ENCODE data around the gene MACROD2.
"Not testable (repeated sequence)": the region's sequence is repeated elsewhere in the genome, so short reads cannot be mapped to it uniquely, and the experiment has no call there.

Gene MACROD2

DNA sequence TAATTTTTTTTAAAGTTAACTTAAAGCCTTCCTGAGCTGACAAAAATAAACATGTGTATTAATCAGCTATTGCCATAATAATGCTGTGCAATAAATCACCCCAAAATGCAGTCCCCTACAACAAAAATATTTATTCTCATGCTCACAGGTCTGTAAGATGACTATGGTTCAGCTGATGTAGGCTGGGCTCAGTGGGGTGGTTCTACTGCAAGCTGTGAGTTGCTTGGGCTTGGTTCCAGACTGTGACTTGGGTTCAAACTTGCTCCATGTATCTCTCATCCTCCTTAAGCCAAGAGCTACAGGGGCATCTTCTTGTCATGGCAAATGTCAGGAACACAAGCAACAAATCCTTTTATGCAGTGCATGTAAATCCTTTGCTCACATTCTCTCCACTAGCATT lies 1933.6 kb downstream of the MACROD2 start:
- in situ Hi-C loops (cut with HindIII; ENCODE audit: low sequenced_read_pairs), result no loop called here

DNA sequence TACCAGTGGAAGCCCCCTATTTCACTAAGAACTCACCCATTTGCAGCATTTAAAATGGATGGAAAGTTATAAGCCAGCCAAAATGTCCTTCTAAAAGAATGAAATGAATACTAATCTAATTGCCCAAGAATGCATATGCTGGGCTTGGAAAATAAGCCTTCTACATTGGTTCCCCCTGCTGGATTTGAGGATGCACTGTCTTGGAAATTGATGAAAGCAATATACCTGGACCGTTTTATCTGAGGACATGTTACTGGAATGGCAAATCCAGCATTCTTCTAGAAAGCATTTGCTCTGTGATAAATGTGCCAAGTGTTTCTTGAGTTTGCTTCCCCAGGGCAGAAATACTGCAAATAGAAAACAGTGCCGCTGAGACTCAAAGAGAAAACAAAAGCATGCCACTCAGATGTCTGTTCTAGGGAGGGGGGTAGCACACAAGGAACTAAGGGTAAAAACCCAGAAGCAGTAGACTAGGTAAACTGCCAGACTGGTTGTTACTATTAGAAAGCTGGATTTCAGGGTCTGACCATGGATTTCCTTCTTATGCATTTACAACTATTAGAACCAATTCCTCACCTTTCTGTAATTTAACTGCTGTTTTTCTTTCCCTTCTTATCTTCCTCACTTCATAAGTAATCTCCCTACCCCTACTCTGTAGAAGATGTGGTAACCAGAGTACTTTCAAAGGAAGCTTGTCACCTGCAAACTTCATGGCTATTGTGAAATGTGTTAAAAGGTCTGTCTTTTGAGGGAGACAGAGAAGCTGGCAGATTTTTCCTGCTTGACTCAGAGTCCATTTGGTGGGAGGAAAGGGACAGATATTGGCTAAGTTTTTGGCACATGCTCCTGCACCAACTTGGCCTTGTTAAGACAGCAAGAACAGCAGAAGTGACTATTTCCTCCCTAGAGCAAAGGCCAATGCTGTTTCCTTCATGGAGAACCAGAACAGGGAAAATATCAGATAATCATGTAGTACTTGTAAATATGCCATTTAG lies 1935.3 kb downstream of the MACROD2 start:
- in situ Hi-C loops (cut with HindIII; ENCODE audit: low sequenced_read_pairs), result no loop called here

DNA sequence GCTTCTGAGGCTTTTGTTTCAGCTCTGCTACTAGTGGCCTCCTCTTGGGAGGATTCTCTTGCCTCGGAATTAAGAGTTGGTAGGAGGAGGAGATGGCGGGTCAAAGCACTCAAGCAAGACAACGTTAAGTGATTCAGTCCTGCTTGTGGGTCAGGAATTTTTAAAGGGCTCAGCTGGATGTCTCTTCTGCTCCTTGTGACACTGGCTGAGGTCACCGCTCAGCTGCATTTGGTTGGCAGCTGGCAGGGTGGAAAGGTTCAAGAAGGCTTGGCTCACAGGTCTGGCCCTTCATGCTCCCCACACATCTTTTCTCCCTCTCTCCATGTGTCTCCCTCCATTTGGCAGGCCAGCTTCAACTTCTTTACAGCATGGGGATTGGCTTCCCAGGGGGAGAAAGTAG lies 1936.6 kb downstream of the MACROD2 start:
- in situ Hi-C loops (cut with HindIII; ENCODE audit: low sequenced_read_pairs), result no loop called here

DNA sequence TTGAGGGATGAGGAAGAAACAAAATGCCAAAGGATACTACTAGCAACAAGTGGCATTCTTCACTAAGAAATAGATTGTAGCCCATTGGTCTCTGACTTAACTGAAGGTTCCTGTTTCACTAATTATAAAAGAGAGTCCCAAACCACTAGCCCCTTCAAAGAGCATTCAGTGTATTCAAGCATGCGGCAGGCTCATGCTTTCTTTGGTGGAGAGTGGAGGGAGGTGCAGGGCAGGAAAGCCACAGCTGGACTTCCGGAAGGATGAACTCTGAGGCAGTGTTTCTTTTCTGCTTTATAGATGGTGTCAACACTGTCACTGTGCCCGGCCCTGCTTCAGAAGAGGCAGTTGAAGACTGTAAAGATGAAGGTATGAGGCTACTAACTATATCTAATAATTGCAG lies 1941.9 kb downstream of the MACROD2 start:
- in situ Hi-C loops (cut with HindIII; ENCODE audit: low sequenced_read_pairs), result no loop called here

DNA sequence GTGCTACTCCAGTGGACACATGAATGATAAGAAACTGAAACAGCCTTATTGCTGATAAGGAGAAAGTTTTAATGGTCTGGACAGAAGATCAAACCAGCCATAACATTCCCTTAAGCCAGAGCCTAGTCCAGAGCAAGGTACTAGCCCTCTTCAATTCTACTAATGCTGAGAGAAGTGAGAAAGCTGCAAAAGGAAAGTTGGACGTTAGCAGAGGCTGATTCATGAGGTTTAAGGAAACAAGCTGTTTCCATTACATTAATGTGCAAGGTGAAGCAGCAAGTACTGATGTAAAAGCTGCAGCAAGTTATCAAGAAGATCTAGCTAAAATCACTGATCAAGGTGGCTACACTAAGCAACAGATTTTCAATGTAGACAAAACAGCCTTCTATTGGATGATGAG lies 1943.5 kb downstream of the MACROD2 start:
- in situ Hi-C loops (cut with HindIII; ENCODE audit: low sequenced_read_pairs), result no loop called here

DNA sequence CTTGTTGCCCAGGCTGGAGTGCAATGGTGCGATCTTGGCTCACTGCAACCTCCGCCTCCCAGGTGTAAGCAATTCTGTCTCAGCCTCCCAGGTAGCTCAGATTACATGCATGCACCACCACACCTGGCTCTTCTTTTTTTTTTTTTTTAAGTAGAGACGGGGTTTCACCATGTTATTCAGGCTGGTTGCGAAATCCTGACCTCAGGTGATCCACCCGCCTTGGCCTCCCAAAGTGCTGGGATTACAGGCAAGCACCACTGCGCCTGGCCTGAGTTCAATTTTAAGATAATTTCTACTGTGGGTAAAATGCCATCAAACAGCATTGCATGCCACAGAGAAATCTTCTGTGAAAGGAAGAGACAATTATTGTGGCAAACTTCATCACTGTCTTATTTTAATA lies 1944.8 kb downstream of the MACROD2 start:
- in situ Hi-C loops (cut with HindIII; ENCODE audit: low sequenced_read_pairs), result no loop called here

DNA sequence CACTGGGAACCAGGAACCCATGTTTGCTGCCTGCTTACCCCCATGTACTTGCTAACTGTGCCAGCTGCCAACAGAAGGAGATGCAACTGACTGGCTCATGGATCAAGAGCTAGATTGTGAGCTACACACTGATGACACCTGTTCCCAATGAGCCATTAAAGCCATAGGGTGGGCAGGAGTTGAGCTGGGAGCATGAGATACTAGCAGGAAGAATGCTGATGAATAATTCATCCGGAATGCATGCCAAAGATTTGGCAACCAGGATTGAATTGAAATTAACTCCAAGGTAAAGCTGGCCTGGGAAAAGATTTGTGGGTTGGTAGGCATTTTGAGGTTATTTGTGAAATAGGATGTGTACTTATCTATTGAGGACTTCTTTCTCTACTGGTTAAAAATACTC lies 1946.8 kb downstream of the MACROD2 start:
- in situ Hi-C loops (cut with HindIII; ENCODE audit: low sequenced_read_pairs), result no loop called here

DNA sequence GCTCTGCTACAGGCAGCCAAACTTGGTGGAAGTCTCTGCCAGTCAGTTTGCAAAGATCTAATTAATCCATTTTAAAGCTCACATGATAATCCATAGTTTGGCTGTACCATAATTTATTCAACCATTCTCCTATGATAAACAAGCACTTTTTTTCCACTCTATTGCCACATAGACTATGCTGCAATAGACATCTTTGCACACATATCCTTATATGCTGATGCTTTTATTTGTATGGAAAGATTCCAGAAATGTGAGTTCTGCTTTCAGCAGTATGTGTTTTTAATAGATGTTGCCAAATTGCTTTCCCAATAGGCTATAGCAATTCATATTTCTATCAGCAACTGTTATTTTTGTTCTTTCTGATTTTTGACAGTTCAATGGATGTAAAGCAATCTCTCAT lies 1950.0 kb downstream of the MACROD2 start:
- in situ Hi-C loops (cut with HindIII; ENCODE audit: low sequenced_read_pairs), result no loop called here

DNA sequence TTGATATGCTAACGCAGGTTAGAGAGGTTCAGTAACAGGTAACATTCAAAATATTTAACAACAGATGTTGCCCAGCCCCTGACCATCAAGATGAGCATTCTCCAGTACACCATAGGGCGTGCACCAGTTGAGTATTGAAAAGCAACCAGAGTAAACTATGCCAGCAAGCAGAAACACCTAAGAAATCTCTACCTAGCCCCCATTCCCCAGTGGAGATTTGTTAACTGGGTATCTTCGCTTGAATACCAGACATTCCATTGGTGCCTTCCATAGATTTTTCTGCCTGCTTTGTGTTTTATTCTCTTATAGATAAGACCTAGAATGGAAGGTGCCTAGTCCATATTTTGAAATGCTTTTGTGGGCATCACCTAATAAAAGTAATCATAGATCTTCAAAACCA lies 1954.1 kb downstream of the MACROD2 start:
- in situ Hi-C loops (cut with HindIII; ENCODE audit: low sequenced_read_pairs), result no loop called here

DNA sequence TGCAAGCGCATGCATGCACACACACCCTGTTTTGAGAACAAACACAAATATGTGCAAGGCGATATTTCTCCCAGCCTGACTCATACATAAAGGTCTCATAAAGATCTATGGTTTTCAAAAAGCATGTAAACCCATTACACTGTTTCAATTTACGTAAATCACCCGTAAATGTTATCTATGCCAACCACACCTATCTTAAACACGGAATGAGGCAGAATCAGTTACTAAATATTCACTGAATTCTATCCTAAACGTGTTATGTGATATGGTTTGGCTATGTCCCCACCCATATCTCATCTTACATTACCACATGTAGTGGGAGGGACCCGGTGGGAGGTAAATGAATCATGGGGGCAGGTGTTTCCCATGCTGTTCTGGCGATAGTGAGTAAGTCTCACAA lies 1956.3 kb downstream of the MACROD2 start:
- in situ Hi-C loops (cut with HindIII; ENCODE audit: low sequenced_read_pairs), result no loop called here

DNA sequence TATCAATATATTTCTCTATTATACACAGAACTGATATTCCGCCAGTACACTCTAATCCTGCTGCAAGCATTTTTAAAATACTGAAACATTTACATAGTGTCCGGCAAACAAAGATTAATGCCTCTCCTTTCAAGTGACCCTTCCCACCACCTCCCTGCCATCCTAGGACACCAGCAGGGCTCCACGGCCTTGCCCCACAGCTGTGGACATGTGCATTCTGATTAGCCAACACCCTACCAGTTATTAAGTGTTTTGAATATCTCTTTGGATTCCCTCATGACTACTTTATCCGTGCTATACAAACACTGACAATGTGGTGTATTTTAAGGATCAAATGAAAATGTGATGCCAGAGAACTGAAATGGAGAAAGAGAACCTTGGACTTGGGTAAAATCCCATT lies 1962.8 kb downstream of the MACROD2 start:
- in situ Hi-C loops (cut with HindIII; ENCODE audit: low sequenced_read_pairs), result no loop called here

DNA sequence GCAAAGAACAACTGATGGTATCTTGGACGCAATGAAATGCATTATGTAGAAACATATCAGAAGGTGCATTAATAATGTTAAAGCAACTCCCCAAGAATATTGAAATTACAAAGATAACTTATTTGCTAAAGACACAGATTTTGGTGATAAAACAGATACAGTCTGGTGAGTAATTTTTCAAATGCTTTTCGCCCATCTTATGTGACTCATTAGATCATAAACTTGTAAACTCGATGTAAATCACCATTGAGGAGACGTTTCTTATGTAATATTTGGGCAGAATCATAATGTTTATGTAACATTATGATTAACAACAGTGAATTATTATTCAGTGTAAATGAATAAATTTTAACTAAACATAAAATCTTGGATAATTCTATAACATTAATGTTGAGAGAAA lies 1969.8 kb downstream of the MACROD2 start:
- in situ Hi-C loops (cut with HindIII; ENCODE audit: low sequenced_read_pairs), result no loop called here

DNA sequence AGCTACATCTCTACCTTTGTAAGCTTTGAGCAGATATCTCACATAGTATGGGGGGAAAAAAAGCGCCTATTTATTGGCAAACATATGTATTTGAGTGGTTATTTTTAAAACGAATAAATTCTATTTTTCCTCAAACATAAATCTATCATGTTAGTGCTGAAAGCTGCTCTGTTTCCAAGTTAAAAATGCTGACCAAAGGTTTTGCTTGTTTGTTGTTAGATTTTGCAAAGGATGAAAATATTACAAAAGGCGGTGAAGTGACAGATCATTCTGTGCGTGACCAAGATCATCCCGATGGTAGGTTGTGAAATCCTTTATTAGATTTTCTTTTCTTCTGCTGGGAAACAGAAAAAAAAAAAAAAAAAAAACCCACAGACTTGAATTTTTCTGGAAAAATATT lies 1972.0 kb downstream of the MACROD2 start:
- in situ Hi-C loops (cut with HindIII; ENCODE audit: low sequenced_read_pairs), result no loop called here

DNA sequence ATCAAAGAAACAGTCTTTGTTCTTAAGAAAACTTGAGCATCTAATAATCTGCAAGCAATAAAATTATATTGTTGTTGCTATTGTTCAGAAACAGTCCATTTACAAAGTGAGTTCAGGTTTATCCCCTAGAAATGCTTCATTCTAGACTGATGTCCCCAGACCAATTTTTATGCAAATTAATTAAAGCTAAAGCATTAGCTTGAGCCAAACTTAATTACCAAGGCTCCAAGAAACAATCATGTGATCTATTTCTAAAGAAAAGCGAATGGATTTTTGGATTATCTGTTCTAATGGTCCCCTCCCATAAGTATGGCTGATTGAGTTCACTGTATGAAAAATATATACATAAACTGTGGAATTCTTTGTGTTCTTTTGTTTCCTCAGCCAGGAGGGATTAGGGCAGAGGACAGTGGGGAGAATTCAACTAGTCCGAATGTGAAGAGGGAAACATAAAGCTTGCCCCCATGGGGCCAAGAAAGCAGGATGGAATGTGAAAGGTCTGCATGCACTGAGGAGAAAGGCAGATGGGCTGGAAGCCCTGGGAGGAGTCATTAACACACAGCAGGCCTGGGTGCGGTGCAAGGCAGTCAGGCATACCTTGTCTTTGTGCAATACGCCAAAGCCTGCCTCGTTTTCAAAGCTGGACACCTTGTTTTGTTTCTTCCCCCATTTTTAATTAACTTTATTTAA lies 1980.9 kb downstream of the MACROD2 start:
- in situ Hi-C loops (cut with HindIII; ENCODE audit: low sequenced_read_pairs), result no loop called here

DNA sequence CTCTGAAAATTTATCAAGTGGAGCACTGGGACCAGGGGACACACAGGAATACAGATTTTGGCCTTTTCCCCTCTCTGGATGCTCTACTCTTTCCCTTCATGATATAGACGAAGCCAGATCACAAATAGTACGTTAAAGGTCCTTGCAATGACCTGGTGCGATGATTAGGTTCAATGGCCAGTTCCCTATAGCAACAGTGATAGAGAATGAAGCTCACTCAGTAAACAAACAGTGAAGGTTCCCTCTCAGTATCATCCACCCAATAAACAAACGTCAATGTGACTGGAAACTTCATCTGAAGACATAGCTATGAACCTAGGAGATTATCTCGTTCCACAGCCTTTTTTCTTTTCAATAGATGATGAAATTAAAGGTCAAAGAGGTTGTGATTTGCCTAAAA lies 1981.7 kb downstream of the MACROD2 start:
- in situ Hi-C loops (cut with HindIII; ENCODE audit: low sequenced_read_pairs), result no loop called here

DNA sequence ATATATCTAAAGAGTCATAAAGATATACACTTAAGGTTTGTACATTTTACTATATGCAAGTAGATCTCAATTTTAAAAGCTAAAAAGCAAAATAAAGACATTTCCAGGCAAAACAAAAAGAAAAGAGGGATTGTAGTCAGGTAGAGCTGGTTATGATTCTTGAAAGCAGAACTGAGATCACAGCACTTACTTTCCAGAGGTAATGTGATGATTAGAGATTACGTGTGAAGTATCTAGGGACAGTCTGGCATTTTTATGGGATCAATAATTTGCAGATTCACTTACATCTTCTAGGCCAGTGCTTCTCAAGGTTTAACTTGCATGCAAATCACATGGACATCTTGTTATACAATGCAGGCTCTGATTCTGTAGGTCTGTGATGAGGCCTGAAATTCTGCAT lies 1982.4 kb downstream of the MACROD2 start:
- in situ Hi-C loops (cut with HindIII; ENCODE audit: low sequenced_read_pairs), result no loop called here

DNA sequence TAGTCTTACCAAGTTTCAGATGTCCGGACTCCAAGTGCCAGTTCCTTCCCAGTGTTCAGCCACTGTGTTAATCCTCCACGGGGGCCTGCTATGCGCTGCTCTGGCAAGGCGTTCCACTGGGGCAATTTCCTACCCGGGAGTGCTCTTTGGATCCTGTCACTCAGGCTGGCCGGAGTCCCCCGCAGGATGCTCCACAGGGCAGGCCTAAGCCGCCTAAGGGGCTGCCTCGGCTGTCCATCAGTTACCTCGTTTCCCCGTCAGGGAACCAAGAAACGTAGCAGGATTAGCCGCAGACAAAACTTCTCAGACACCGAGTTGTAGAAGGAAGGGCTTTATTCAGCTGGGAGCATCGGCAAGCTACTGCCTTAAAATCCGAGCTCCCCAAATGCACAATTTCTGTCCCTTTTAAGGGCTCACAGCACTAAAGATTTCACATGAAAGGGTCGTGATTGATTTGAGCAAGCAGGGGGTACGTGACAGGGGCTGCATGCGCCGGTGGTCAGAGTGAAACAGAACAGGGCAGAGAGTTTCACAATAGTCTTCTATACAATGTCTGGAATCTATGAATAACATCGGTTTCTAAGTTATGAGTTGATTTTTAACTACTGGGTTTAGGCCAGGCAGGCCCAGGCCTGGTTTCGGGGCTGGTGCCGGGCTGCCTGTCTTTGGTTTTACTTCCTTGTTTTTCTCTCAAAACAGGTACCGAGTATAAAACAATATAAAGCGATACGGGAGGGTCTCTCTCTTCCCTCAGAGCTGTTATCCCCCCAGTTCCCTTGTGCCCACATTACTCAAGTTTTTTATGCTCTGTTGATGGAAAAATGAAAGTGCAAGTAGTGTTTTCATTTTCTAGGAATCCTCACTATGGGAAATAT lies 1990.4 kb downstream of the MACROD2 start:
- in situ Hi-C loops (cut with HindIII; ENCODE audit: low sequenced_read_pairs), result not testable (repeated sequence)

DNA sequence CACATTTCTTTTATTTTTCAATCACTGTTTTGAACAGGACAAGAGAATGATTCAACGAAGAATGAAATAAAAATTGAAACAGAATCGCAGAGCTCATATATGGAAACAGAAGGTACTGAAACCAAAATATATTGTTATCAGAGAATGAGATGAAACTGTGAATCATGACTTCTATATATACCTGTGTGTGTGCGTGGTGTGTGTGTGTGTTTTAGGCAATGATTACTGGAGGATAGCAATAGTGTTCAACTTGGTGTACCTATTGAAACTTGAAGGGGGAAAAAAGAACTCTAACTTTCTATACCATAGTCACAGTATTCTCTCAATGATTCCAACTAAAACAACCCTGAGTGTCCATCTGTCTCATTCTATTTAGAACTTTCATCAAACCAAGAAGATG lies 1991.4 kb downstream of the MACROD2 start:
- in situ Hi-C loops (cut with HindIII; ENCODE audit: low sequenced_read_pairs), result no loop called here

DNA sequence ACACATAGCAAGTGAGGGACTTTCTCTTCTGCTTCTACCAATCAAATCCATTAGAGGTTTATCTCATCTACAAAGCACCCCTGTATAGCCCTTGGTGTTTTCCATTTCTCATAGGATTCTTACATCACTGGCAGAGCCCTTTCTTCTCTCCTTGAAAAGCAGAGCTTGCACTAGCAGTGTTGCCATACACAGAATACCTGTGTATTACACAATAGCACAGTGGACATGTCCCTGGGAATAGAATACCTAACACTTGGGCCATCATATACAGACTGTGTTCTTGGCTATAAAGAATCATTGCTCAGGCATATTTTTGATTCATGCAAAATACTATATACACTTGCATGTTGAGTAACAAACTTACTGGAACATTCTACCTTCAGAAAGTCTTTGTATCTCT lies 1996.0 kb downstream of the MACROD2 start:
- in situ Hi-C loops (cut with HindIII; ENCODE audit: low sequenced_read_pairs), result no loop called here

DNA sequence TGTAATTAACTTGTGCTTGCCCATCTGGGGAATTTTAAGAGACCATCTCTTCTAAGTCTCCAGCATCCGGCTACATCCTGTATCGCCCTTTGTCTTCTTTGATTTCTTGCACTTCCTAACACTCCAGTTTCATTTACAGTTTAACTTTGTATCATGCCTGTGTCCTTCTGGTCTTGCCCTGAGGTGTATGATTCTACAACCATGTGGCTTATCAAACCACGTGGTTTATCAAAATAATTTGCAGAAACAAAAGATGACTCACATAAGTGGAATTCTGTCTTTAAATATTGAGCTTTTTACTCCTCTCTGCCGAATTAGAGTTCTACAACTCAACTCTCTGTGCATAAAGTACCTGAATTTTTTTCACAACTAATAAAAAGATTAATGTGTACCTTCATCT lies 1997.2 kb downstream of the MACROD2 start:
- in situ Hi-C loops (cut with HindIII; ENCODE audit: low sequenced_read_pairs), result no loop called here

DNA sequence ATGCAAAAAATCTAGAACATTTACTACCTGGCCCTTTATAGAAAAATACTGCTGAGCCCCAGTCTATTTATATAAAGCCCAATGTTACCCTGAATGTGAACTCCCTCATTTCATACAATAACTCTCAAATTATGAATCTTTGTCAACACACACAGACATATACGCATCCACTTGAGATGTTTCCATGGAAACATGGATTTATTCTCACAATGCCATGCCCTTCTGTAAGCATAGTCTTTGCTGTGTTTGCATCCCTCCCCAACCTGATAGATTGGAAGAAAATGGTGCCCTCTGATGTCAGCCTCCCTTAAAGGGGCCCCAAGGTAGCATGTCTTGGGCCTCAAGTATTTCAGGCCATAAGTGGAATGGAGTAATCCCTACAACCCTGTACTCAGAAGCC lies 2004.8 kb downstream of the MACROD2 start:
- in situ Hi-C loops (cut with HindIII; ENCODE audit: low sequenced_read_pairs), result no loop called here
